ENCODE data around the gene RHD.

- no peak for TF ChIP-seq EZH2 (IDR thresholded peaks at IDR 0.05; ENCODE audit: borderline replicate concordance, low read length)
- TF ChIP-seq CTCF (IDR thresholded peaks at IDR 0.05; ENCODE audit: low read length) = no peak
Observed at GRCh38 chr1:25341746-25342145, 69.4 kb downstream of the RHD start.
